ENCODE results near the gene MSGN1. TPM values are rescaled to one million over a fixed set of nuclear protein-coding genes. Genes with fewer than 3 reads are reported as not detected.

MSGN1 gene
- total RNA-seq, 1 experiment from 2014 or later: not detected

- Histone ChIP-seq H3K4ac (ENCODE audit: low read depth, low read length) (no peak overlapping the region), H3K23me2 (ENCODE audit: insufficient read length, low read depth, low read length, poor library complexity, severe bottlenecking) (no peaks in the 10 kb centered on the region), H3K27ac (ENCODE audit: insufficient read length, low read depth, low read length) (no peak overlapping the region), H3K9me3 (ENCODE audit: control insufficient read depth, low read depth, low read length) (no peaks in the 10 kb centered on the region), H2BK15ac (ENCODE audit: low read depth, low read length) (no peak overlapping the region), H3K4me1 (ENCODE audit: insufficient read depth, low read length) (peaks cover 2% of the 10 kb centered on the region; the same call in 1 of the 2 replicates), H2BK20ac (ENCODE audit: low read depth, low read length, poor library complexity, severe bottlenecking) (no peak overlapping the region), H3K14ac (ENCODE audit: insufficient read depth, low read length) (no peak overlapping the region), H4K8ac (replicated peaks; ENCODE audit: insufficient read length, low read depth, low read length) (no peak overlapping the region), H2BK120ac (ENCODE audit: low read depth, low read length, poor library complexity, severe bottlenecking) (no peak overlapping the region), H2BK12ac (ENCODE audit: insufficient read length, low read depth, low read length) (no peak overlapping the region), H3T11ph (ENCODE audit: low read length) (no peak overlapping the region), H3K56ac (ENCODE audit: insufficient read length, low read depth, low read length) (no peak overlapping the region), H3K4me2 (ENCODE audit: insufficient read depth, insufficient read length, low read length) (no peak overlapping the region), H3K9ac (ENCODE audit: extremely low read depth, insufficient read length, low read length) (no peak overlapping the region), H2BK5ac (ENCODE audit: insufficient read length, low read length) (no peak overlapping the region), H2AFZ (ENCODE audit: low read length) (no peak overlapping the region), H2AK5ac (ENCODE audit: insufficient read length, low read length) (no peak overlapping the region), H3K79me2 (ENCODE audit: insufficient read depth, low read length) (no peaks in the 10 kb centered on the region), H3K27me3 (ENCODE audit: insufficient read depth, low read length) (no peaks in the 10 kb centered on the region), H4K91ac (ENCODE audit: insufficient read length, low read depth, low read length) (no peak overlapping the region), H3K18ac (ENCODE audit: insufficient read length, low read depth, low read length) (no peak overlapping the region), H4K20me1 (ENCODE audit: control insufficient read depth, insufficient read depth, insufficient read length) (no peaks in the 10 kb centered on the region), H3K23ac (ENCODE audit: insufficient read length, low read depth, low read length) (no peak overlapping the region), H3K79me1 (ENCODE audit: insufficient read depth, low read depth, low read length, poor library complexity, severe bottlenecking) (no peaks in the 10 kb centered on the region), H4K5ac (ENCODE audit: insufficient read length, low read depth, low read length) (no peak overlapping the region)
- WGBS (ENCODE audit: extremely low coverage, insufficient read length, low lambda C conversion rate): no CpG with 5 or more reads among the region's 3 CpGs
- Mint-ChIP-seq H3K4me1 (peaks cover 8 to 10% of the 10 kb centered on the region in 2 experiments), H3K36me3 (ENCODE audit: insufficient read depth in 1 of 3, low read depth in 3 of 3) (peaks cover 3 to 24% (median 21%) of the 10 kb centered on the region in 3 experiments; a peak in 6 of 7 replicates), H3K27ac (no peak overlapping the region; a peak in 1 of 7 replicates), H3K4me3 (no peak overlapping the region), H3K27me3 (ENCODE audit: low read depth) (peaks cover 6% of the 10 kb centered on the region; the same call in 1 of the 2 replicates), H3K9me3 (no peaks in the 10 kb centered on the region)
- no peak for TF ChIP-seq CTCF (conservative IDR thresholded peaks at IDR 0.05)
- no peak for DNase-seq
These were observed 29.5 kb upstream of the MSGN1 start for GRCh38 chr2:17786727-17787126.

All from H9 (cell line).